ENCODE measurements around the gene RNU6-7.

GRCh38 chr14:32189811-32190210 is 12.0 kb upstream of the RNU6-7 start:
- TF ChIP-seq MYPOP (CRISPR knock-in tag; IDR thresholded peaks at IDR 0.05) (no peak), ASH2L (IDR thresholded peaks at IDR 0.05; ENCODE audit: insufficient read length, low read depth, low read length) (no peak), PATZ1 (CRISPR knock-in tag; IDR thresholded peaks at IDR 0.05) (no peak), ELF4 (CRISPR knock-in tag; IDR thresholded peaks at IDR 0.05; ENCODE audit: borderline replicate concordance) (no peak), CTCF (CRISPR knock-in tag; IDR thresholded peaks at IDR 0.05) (no peak), EHMT2 (IDR thresholded peaks at IDR 0.05; ENCODE audit: borderline replicate concordance, low read depth, low read length) (no peak), NFATC3 (CRISPR knock-in tag; IDR thresholded peaks at IDR 0.05) (no peak), ZNF614 (CRISPR knock-in tag; IDR thresholded peaks at IDR 0.05; ENCODE audit: borderline replicate concordance) (no peak), NONO (IDR thresholded peaks at IDR 0.05) (no peak), NONO (CRISPR knock-in tag; conservative IDR thresholded peaks at IDR 0.05) (no peak), BRD4 (CRISPR knock-in tag; IDR thresholded peaks at IDR 0.05) (no peak), ZNF605 (CRISPR knock-in tag; IDR thresholded peaks at IDR 0.05) (no peak), ZNF713 (CRISPR knock-in tag; IDR thresholded peaks at IDR 0.05) (no peak), GTF3A (CRISPR knock-in tag; conservative IDR thresholded peaks at IDR 0.05) (no peak)
